NCI-H2081 treated with DMSO at 0.1 percent for 48 hours (cell line): Measurements from ENCODE around the gene THYN1.

Experiments used
- DNase-seq: peaks from one replicate; lab custom pipeline; 2025; lab: John Stamatoyannopoulos, UW

THYN1 gene

DNA sequence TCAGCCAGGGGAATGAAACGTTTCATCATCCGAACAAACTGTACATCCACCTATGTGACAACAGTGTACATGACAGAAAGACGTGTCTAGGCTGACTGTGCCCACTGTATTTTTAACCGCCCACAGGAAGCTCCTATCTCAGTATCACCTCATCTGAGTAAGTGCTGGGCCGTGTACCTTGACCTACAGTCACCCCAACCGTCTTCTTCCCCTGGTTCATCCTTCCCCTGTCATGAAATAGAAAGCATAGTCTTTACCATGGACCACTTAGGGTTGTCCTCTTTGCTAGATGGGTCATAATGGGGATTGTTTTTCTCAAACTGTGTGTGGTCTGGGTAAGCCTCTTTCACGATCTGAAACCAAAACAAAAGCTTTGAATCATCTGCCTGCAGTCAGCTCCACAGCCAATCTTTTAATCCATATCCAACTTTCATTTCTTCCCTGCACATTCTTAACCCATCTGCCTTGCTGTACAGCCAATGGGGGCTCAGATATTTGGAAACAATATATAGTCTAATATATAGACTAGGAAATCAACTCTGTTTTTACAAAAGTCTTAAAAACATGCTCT, 4.2 kb downstream of the THYN1 start:
- no peak for DNase-seq

DNA sequence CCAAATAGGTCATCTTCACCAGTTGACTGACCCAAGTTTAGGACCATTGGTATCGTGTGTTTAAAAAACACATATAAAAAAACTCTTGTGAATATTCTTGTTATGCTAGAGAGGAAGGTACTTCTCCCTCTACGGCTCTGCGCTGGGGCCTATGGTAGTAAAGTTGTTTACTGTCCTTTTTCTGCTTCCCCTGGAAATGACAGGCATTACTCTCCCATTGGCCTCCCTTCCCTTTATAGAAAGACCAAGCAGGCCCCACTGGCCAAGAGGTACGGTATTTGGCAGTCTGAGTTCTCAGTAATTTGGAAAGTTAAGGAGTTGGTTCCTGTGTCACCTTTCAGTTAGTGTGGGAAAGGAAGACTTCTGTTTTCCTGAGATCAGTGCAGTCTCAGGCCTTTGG, 6.5 kb downstream of the THYN1 start:
- DNase-seq = no peak

GRCh38 chr11:134246100-134246499, 7.1 kb downstream of the THYN1 start:
- no peak for DNase-seq

- no peak for DNase-seq
Measured at GRCh38 chr11:134245434-134245833, 7.7 kb downstream of the THYN1 start.

DNA sequence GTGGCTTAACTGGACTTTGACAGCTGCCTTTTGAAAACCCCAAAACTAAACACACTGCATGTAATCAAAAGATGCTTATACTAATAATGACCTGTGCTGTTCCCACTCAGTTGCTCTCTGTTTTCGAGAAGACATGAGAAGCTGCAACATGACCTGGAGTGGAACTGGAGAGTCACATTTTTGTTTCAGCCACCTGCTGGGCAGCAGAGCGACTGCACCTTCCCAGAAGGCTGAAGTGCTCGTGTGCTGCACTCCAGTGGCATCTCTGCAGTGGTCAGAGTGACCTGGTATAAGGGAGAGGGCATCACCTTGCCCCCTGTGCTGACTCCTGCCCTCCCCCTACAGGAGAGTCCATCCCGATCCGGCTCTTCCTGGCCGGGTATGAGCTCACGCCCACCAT, 8.6 kb downstream of the THYN1 start:
- no peak for DNase-seq

DNA sequence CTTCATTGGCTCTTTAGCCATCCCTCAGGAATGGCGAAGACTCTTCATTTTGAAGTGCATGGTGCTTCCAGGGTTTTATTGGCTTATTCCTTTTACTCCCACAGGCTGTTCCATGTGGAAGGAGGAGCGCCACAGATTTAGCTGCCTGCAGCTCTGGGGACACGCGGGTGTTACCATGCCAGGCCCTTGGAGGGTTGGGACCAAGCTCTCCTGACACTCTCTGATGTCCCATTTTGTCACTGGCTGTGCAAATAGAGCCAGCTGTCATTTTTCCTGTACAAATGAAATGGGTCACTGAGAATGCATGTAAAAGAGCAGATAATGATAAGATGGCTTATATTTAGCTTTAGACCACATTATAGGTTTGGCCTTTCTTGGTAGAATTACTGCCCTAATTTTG, 9.2 kb downstream of the THYN1 start:
- DNase-seq = no peak

DNA sequence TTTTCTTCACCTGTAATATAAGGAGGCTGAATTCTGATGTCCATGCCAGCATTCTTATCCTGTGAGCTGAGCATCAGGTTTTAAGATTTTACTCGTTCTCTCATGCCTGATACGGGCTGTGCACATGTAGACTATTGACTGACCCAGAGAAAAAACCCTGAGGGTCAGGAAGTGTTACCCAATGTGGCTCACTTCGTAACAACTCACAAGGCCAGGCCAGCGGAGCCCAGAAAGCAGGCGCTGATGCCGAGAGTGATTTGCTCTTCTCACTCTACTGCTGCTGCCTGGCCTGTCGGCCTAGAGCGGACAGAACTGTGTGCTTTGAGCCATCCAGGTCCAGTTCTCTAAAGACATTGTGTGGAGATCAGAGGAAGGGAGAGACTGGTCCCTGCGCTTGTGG, 10.8 kb downstream of the THYN1 start:
- DNase-seq = no peak

DNA sequence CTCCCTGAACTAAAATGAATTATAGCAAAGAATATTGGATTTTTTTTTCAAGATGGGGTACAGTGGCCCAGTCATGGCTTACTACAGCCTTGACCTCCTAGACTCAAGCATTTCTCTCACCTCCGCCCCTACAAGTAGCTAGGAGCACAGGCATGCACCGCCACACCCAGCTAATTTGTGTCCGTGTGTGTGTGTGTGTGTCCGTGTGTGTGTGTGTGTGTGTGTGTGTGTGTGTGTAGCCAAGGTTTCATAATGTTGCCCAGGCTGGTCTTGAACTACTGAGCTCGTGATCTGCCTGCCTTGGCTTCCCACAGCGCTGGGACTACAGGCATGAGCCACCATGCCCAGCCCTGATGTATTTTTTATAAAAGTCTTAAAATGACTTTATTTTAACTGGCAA, 12.6 kb downstream of the THYN1 start:
- no peak for DNase-seq

- no peak for DNase-seq
Measured at GRCh38 chr11:134238956-134239355, 14.2 kb downstream of the THYN1 start.

DNA sequence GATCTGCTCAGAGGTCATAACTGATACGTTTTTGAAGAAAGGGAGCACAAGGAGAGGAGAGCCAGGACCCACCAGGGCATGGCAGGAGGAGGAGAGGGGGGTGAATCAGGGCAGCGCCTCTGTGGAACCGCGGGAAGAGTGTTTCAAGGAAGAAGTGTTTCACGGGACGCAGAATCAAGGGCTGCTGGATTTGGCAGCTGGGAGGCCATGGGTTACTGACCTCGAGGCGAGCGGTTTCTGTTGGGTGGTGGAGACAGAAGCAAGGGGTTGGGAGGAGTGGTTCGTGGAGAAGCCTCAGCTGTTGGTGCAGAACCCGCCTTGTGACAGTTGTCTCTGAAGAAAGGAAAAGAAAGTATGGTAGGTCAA, 15.6 kb downstream of the THYN1 start:
- no peak for DNase-seq

DNA sequence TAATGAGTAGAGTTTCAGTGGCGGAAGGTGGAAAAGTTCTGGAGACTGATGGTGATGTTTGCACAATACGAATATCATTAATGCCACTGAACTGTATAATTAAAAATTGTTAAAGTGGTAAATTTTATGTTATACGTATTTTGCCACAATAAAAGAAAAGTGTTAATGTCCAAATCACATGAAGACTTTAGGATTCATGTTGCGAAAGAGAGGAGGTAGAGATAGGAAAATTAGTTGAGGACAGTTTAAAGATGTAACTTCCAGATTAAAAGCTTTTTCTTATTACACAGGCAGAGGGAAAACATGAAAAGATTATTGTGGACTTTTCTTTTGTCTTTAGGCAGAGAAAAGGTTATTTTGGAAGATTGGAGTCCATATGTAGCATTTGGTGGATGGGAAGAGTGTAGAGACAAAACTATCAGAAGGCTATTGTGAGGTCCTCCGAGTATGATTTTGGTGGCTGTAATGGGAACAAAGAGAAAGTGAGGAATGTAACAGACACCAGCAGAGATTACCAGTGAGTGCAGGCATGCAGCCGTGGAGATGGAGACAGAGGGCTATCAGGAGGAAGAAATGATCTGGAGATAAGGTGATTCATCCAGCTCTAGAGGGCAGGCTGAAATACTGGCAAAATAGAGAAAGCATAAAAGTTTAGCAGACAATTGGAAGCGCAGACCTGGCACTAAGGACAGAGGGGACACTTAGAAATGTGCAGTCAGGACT, 16.2 kb downstream of the THYN1 start:
- no peak for DNase-seq

DNA sequence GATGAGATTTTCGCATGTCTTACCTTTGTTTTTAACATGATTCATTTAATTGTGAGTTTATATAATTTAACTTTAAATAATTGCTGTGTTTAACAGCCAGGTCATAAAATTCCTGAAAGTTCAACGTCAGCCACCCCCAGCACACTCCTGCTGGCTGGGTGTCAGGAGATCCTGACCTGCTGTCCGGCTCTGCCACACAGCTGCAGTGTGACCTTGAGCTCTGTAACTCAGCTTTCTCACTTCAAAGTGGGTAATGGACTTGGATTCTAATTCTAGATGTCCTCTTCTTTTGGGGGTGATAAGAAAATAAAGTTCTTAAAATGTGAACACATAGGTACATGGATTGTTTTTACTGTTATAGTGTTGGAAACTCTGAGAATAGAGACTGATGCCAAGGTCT, 17.8 kb downstream of the THYN1 start:
- no peak for DNase-seq

DNA sequence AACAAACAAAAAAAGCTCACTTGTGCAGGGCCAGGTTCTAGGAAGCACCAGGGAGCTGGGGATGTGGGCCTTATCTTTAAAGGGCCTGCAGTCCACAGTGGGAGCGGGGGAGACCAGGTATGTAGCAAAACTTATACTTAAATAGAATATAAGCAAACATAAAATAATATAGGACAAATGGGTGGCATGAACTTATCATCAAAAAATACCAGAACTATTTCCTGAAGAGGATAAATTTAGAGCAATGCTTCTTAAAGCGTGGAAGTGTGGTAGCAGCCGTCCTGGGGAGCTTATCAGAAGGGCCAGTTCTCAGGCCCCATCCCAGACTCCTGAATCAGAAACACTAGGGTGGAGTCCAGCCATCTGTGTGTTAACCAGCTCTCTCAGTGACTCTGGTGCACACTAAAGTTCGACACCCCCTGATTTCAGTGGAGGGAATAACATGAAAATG, 19.4 kb downstream of the THYN1 start:
- DNase-seq = no peak

GRCh38 chr11:134231958-134232659, 21.0 kb downstream of the THYN1 start:
- DNase-seq = no peak

DNA sequence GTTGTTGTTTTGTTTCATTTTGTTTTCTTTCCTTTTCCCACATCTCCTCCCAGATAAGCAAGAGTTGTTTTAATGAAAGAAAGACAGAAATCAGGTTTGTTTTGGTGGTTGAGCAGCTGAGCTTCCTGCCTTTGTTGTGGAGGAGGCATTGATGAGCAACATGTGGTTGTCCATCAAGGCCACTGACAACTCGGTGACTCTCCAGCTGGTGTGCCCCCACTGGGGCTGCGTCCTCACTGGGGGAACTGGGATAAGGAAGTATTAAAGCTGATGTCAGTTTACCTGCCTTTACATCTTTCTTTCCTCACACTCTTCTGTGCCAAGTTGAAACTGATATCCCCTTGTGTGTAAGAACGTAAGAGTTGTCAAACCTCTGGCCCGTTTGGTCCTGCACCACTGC, 22.8 kb downstream of the THYN1 start:
- DNase-seq = no peak

GRCh38 chr11:134229126-134229790, 23.9 kb downstream of the THYN1 start:
- no peak for DNase-seq

GRCh38 chr11:134228625-134229024, 24.5 kb downstream of the THYN1 start:
- DNase-seq = no peak

DNA sequence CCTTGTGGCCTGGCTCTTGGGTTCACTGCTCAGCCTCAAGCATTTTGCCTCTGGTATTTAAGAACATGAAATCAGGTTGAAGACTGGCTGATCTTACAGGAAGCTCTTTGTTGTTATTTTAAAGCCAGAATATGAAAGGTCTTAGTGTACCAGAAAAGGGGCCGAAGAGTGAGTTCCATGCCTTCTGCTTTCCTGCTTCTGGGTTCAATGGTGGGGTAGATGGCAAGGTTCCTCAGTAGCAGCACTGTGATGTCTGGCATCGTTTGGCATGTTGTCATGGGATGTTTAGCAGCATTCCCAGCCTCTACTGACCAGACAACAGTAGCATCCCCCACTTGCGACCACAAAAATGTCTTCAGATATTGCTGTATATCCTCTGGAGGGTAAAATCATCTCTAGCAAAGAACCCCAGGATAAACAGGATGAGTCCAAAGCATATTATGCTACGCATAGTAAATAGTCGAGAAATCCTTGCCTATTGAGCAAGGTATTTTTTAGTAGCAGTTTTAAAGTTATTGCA, 26.3 kb downstream of the THYN1 start:
- DNase-seq = no peak

DNA sequence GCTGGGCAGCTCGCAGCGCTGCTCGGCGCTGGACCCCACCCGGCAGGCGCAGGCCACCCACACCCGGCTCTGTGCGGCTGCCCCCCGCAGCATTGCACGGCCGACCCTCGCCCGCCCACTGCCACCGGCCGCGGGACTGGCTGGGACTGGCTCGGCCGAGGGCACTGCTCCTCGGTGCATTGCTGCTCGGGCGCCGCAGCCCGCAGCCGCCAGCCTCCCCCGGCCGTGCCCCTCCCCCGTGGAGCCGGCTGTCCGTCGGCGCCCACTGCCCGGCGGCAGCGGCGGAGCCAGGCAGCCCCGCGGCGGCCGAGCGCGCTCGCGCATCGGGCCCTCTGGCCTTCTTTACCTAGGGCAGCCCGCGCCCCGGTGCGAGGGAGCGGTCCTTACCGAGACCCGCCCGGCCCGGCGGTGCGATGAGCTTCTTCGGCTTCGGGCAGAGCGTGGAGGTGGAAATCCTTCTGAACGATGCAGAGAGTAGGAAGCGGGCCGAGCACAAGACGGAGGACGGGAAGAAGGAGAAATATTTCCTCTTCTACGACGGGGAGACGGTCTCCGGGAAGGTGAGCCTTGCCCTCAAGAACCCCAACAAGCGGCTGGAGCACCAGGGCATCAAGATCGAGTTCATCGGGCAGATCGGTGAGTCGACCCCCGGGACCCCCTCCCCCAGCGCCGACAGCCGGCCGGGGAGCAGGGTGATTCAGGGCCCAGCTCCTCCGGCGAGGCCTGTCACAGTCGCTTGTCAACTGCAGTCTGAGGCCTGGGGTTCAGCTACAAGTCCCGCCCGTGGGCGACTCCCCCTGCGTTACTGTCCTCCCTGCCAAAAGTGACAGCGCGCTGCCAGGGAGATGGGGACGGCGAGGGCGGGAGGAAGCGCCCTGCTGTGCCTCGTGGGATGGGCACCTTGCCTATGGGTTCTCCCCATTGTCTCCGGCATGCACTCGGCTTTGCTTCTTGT, 28.2 kb downstream of the THYN1 start:
- peak; percentile 43 for DNase-seq

GRCh38 chr11:134223836-134224709, 29.1 kb downstream of the THYN1 start, which contains the start of the genes NCAPD3 and VPS26B:
TSS of gene NCAPD3 (minus strand) at chr11:134223967. CDS start at chr11:134223926, 41 bp downstream.
TSS of gene VPS26B (plus strand) at chr11:134224671. CDS start at chr11:134225123, 452 bp downstream.
- DNase-seq = peak; percentile 93
